B cell (primary cell): Measurements from ENCODE around the gene TUBA4A.

Source experiments
- EZH2 ChIP-seq: IDR thresholded peaks from 2 replicates; pipeline ENCODE4 v1.6.1; 2012; ENCODE audit warnings: borderline replicate concordance, low read depth, mild to moderate bottlenecking, moderate library complexity, low read length; ENCODE audit not compliant: insufficient read depth, poor library complexity, severe bottlenecking
- TF ChIP-seq, protein P1 (sequence below): fragments of 200-600 bp; IDR thresholded peaks from one replicate; pipeline ENCODE4 v1.8.0; 2022; ENCODE audit warnings: antibody characterized with exemption, mild to moderate bottlenecking

DNA sequence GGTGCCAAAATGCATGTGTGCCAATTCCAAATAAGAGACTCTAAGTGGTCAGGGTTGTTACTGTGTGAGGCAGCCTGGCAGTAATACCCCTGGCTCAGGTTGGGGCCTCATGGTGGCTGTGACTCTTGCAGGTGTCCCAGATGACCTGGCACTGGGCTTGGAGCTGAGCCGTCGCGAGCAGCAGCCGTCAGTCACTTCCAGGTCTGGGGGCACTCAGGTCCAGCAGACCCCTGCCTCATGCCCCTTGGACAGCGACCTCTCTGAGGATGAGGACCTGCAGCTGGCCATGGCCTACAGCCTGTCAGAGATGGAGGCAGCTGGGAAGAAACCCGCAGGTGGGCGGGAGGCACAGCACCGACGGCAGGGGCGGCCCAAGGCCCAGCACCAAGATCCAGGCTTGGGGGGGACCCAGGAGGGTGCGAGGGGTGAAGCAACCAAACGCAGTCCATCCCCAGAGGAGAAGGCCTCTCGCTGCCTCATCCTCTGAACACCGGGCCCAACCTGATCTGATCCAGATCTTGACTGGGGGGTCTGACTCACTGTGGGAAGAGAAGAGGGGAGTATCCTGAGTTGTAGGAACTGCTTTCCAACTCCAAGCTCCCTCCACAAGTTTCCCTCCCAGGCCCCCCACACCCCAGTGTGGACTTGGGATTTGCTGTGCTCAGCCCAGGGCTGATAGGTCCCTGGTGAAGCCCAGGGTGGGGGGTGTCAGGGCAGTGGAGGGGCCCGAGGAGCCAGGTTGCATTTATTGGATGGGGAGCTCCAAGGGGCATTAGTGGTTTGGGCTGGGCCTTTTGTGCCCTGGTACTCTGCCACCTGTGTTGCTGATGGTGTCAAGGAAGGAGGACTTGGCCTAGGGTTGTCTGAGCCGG lies 31.0 kb upstream of the TUBA4A start:
- TF ChIP-seq, protein P1, sequence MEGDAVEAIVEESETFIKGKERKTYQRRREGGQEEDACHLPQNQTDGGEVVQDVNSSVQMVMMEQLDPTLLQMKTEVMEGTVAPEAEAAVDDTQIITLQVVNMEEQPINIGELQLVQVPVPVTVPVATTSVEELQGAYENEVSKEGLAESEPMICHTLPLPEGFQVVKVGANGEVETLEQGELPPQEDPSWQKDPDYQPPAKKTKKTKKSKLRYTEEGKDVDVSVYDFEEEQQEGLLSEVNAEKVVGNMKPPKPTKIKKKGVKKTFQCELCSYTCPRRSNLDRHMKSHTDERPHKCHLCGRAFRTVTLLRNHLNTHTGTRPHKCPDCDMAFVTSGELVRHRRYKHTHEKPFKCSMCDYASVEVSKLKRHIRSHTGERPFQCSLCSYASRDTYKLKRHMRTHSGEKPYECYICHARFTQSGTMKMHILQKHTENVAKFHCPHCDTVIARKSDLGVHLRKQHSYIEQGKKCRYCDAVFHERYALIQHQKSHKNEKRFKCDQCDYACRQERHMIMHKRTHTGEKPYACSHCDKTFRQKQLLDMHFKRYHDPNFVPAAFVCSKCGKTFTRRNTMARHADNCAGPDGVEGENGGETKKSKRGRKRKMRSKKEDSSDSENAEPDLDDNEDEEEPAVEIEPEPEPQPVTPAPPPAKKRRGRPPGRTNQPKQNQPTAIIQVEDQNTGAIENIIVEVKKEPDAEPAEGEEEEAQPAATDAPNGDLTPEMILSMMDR, result no peak
- no peak for TF ChIP-seq EZH2
